HepG2 (cell line): ENCODE measurements around the gene ERMARD. TPM values are rescaled to one million over a fixed set of nuclear protein-coding genes. Genes with fewer than 3 reads are reported as not detected.

Experiments
- ATAC-seq: fragments of 200-7000 bp; cut with Tn5 transposase; 3 replicates; pipeline ENCODE4 v1.9.1; 2020; ENCODE audit warnings: mild to moderate bottlenecking, moderate library complexity
- BruUV-seq: library from RNA; stranded (reverse); fragments of 400-500 nt; replicated peaks from 2 replicates; lab custom pipeline; 2021; lab: Mats Ljungman, UMichigan
- CTCF ChIA-PET: fragments of 300-600 bp; formaldehyde crosslinking; extraction: SDS; loops from one replicate; lab custom pipeline; 2021; ENCODE audit warnings: low total read pairs, inconsistent platforms, low intra/inter-chr PET ratio; lab: Yijun Ruan, JAX
- POLR2A ChIA-PET: fragments of 350-600 bp; sonication (Branson Sonifier 250); formaldehyde crosslinking; loops from one replicate; lab custom pipeline; 2020; ENCODE audit warnings: antibody characterized with exemption, inconsistent platforms; lab: Yijun Ruan, JAX
- DNase-seq: peaks from one replicate; pipeline ENCODE4 v3.0.0-alpha.2; 2015; ENCODE audit warnings: low spot score
- FAIRE-seq: peaks from 3 replicates; lab custom pipeline; 2011; peaks lifted over from hg19 to GRCh38; lab: Jason Lieb, UNC
- H2AFZ ChIP-seq: one replicate; pipeline ENCODE4 v1.6.1; 2011; ENCODE audit warnings: low read length, inconsistent platforms
- H3K27ac ChIP-seq: fragments of 300-600 bp; 3 replicates; pipeline ENCODE4 v1.8.0; 2011; ENCODE audit warnings: mixed run types, mild to moderate bottlenecking, mixed read lengths, low read length, inconsistent platforms; ENCODE audit not compliant: insufficient read depth; ENCODE audit errors: extremely low read length
- H3K27me3 ChIP-seq, 2 experiments: fragments of 200-600 bp in 1 of 2; 2 replicates in 1 of 2; 3 replicates in 1 of 2; pipeline versions ENCODE4 v1.6.0 to v1.8.0; 2011; ENCODE audit warnings: low read length in 2 of 2, mild to moderate bottlenecking in 2 of 2, moderate library complexity in 2 of 2, inconsistent platforms in 1 of 2; ENCODE audit not compliant: insufficient read depth in 2 of 2, control insufficient read depth in 1 of 2
- H3K36me3 ChIP-seq, 2 experiments: fragments of 200-600 bp in 1 of 2; replicated peaks in 1 of 2; 2 replicates in 1 of 2; 3 replicates in 1 of 2; pipeline versions ENCODE4 v1.5.1 to v1.8.0; 2011; ENCODE audit warnings: low read length in 2 of 2, inconsistent platforms in 1 of 2; ENCODE audit not compliant: insufficient read depth in 2 of 2, control insufficient read depth in 1 of 2
- H3K4me1 ChIP-seq: 2 replicates; pipeline ENCODE4 v1.5.1; 2012; ENCODE audit warnings: low read length, inconsistent platforms; ENCODE audit not compliant: insufficient read depth
- H3K4me2 ChIP-seq: 2 replicates; pipeline ENCODE4 v1.6.0; 2011; ENCODE audit warnings: low read depth, low read length, inconsistent platforms
- H3K4me3 ChIP-seq, 3 experiments: fragments of 200-600 bp in 1 of 3; sonication (generic), shearing (Covaris generic) in 1 of 3; replicated peaks in 1 of 3; 2 replicates each; pipeline ENCODE4 v1.5.1; 2011 to 2016; ENCODE audit warnings: low read length in 3 of 3, inconsistent platforms in 2 of 3, low read depth in 2 of 3, mild to moderate bottlenecking in 2 of 3, control low read depth in 1 of 3, mixed read lengths in 1 of 3; ENCODE audit not compliant: insufficient read depth in 1 of 3
- H3K79me2 ChIP-seq: one replicate; pipeline ENCODE4 v1.6.1; 2011; ENCODE audit warnings: low read length, inconsistent platforms; ENCODE audit not compliant: insufficient read depth
- H3K9ac ChIP-seq: 2 replicates; pipeline ENCODE4 v1.6.0; 2011; ENCODE audit warnings: mild to moderate bottlenecking, low read depth, low read length, inconsistent platforms; ENCODE audit not compliant: insufficient read depth
- H3K9me3 ChIP-seq: 2 replicates; pipeline ENCODE4 v1.5.1; 2012; ENCODE audit warnings: mild to moderate bottlenecking, low read length
- H4K20me1 ChIP-seq: 2 replicates; pipeline ENCODE4 v1.6.0; 2011; ENCODE audit warnings: inconsistent platforms, mild to moderate bottlenecking, low read length, moderate library complexity; ENCODE audit not compliant: insufficient read depth
- ATF6 ChIP-seq: sonication (generic); formaldehyde crosslinking; conservative IDR thresholded peaks from 2 replicates; pipeline ENCODE4 v1.4.0; 2020; ENCODE audit warnings: missing genetic modification reagents
- FOXO4 ChIP-seq: sonication (generic); formaldehyde crosslinking; conservative IDR thresholded peaks from 2 replicates; pipeline ENCODE4 v1.8.1; 2023; ENCODE audit warnings: missing genetic modification reagents
- HOXA9 ChIP-seq: sonication (generic); formaldehyde crosslinking; IDR thresholded peaks from 2 replicates; pipeline ENCODE4 v1.8.1; 2022; ENCODE audit warnings: missing genetic modification reagents, mild to moderate bottlenecking, moderate library complexity, borderline replicate concordance
- NFIB ChIP-seq: sonication (generic); formaldehyde crosslinking; IDR thresholded peaks from 2 replicates; pipeline ENCODE4 v1.9.0; 2021; ENCODE audit warnings: missing genetic modification reagents, mild to moderate bottlenecking, borderline replicate concordance
- XBP1 ChIP-seq: sonication (generic); formaldehyde crosslinking; IDR thresholded peaks from 2 replicates; pipeline ENCODE4 v1.5.0; 2020; ENCODE audit warnings: missing genetic modification reagents
- ZMYM2 ChIP-seq: sonication (generic); formaldehyde crosslinking; IDR thresholded peaks from 2 replicates; pipeline ENCODE4 v1.8.0; 2022; ENCODE audit warnings: mild to moderate bottlenecking, missing genetic modification reagents
- ZNF713 ChIP-seq: sonication (generic); formaldehyde crosslinking; IDR thresholded peaks from 2 replicates; pipeline ENCODE4 v1.4.0; 2020; ENCODE audit warnings: mild to moderate bottlenecking, missing genetic modification reagents
- ZNF780A ChIP-seq: sonication (generic); formaldehyde crosslinking; IDR thresholded peaks from 2 replicates; pipeline ENCODE4 v1.8.0; 2022; ENCODE audit warnings: mild to moderate bottlenecking, missing genetic modification reagents, moderate library complexity
- WGBS: methylation state at CpG from one replicate; pipeline ENCODE4 v1.1.6; 2017; ENCODE audit warnings: low lambda C conversion rate; 5-methylcytosine and 5-hydroxymethylcytosine counted together
- in situ Hi-C: cut with HindIII; loops from 2 replicates; pipeline ENCODE4 v1.10.0; 2017; ENCODE audit warnings: low pct_unique_long_range_greater_than_20kb; ENCODE audit not compliant: extremely low pct_ligation_motif_present
- intact Hi-C: fragments of 100-400 bp; cut with micrococcal nuclease; formaldehyde crosslinking; loops from one replicate; pipeline ENCODE4 v1.10.0; 2022; ENCODE audit not compliant: unreplicated experiment
- polyA plus RNA-seq, 8 experiments: library from polyadenylated mRNA; depleted of rRNA in 3 of 8; stranded (reverse) in 7 of 8; unstranded in 1 of 8; fragments of >200 nt; fragmentation: Illumina TruSeq in 4 of 8; extraction: Trizol in 4 of 8; gene quantifications; 2 replicates each; pipeline versions ENCODE4 v1.2.1 to v1.2.3, GENCODE V29; 2011 to 2016; ENCODE audit warnings: low read depth in 4 of 8, missing spikeins in 1 of 8, mixed read lengths in 1 of 8; ENCODE audit not compliant: insufficient read depth in 1 of 8
- total RNA-seq, 5 experiments: library from RNA; depleted of rRNA; stranded (reverse); fragments of >200 nt; fragmentation: Illumina TruSeq; extraction: Trizol; gene quantifications; 2 replicates each; pipeline ENCODE4 v1.2.3, GENCODE V29; 2016; ENCODE audit warnings: low read depth in 1 of 5

The ERMARD gene
- total and polyA plus RNA-seq, 2 of the 13 experiments (the other 11 are each of a cell fraction or from before 2014, with no cell fraction given): 8.8 to 10.7 TPM

- no peak overlapping the region for H2AFZ ChIP-seq
- H3K4me1 ChIP-seq: peaks cover 53% of the 10 kb centered on the region
- H3K27me3 ChIP-seq: no peaks in the 10 kb centered on the region
- in situ Hi-C loops (no loop called here), intact Hi-C loops (no loop called here)
- ChIA-PET POLR2A (interaction anchor here (1.0 to 1.3 kb wide), 2 partner anchors 8 to 24 kb away, joined by 5 to 6 read pairs; no protein-coding TSS in a partner anchor), CTCF (no interaction called here)
- DNase-seq: no peak
- no peak for ATAC-seq
- H3K27ac ChIP-seq: no peak overlapping the region
- TF ChIP-seq HOXA9 (no peak), ATF6 (CRISPR knock-in tag) (no peak), FOXO4 (CRISPR knock-in tag) (no peak), ZMYM2 (no peak), XBP1 (CRISPR knock-in tag) (no peak), NFIB (CRISPR knock-in tag) (no peak), ZNF780A (CRISPR knock-in tag) (no peak), ZNF713 (CRISPR knock-in tag) (no peak)
- H3K36me3 ChIP-seq: no peaks in the 10 kb centered on the region
- no peak for FAIRE-seq
- H3K4me3 ChIP-seq: no peak overlapping the region
- no peak overlapping the region for H3K4me2 ChIP-seq
- no peak overlapping the region for H3K9ac ChIP-seq
- H4K20me1 ChIP-seq: no peaks in the 10 kb centered on the region
- BruUV-seq: no TSS peak
- H3K79me2 ChIP-seq: no peaks in the 10 kb centered on the region
- WGBS: 50% methylated on average over 1 of the region's 1 CpG
- no peaks in the 10 kb centered on the region for H3K9me3 ChIP-seq
These were observed 55.8 kb downstream of the ERMARD start for GRCh38 chr6:169807229-169807628.
